22Rv1 (cell line): ENCODE data around the gene TM4SF20.

Source experiments
- H3K27ac ChIP-seq: fragments of 450-650 bp; 2 replicates; pipeline ENCODE4 v1.5.1; 2017
- ZFX ChIP-seq: fragments of 450-650 bp; IDR thresholded peaks from 2 replicates; pipeline ENCODE4 v1.6.1; 2017; ENCODE audit warnings: antibody characterized with exemption, borderline replicate concordance
- TF ChIP-seq, protein P1 (sequence below): fragments of 450-650 bp; IDR thresholded peaks from 2 replicates; pipeline ENCODE4 v1.5.1; 2017; ENCODE audit warnings: mild to moderate bottlenecking

The TM4SF20 gene

DNA sequence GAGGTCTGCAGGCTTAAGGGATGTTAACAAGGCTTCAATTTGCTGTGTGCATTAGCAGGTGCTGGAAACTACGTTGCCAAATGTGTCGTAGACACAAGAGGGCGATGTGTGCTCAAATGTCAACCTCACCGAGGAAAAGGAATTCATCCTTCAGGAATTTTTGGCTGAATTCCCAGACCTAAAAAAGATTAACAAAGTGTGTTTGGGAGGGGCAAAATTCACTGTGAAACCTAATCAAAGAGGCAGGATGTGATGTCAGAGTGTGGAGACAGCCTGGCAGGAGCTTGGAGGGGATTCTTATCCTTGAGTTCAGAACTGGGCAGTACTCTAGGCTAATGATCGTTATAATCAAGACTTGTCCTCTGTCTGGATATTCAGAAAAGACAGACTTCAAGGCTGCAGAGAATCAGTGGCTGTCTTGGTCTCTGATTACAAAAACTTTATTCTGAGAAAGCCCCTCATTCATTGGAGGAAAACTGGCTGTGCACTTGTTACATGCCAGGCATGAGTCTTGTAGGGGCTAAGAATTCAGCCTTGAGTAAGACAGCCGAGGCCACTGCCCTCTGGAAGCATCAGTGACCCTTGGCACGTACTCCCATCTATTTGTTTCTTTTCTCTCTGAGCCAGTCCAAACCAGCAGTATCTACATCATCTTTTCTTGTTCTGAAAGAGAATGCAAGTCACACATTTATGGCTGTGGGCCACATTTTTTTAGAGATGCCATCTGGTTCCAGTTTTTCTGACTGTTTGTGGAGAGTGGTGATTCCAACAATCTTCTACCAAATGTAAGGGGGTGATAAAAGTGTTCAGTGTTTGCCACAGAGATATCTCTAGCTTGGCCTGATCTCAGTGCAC lies 27.3 kb upstream of the TM4SF20 start:
- peak overlapping the region; percentile 31 for H3K27ac ChIP-seq

DNA sequence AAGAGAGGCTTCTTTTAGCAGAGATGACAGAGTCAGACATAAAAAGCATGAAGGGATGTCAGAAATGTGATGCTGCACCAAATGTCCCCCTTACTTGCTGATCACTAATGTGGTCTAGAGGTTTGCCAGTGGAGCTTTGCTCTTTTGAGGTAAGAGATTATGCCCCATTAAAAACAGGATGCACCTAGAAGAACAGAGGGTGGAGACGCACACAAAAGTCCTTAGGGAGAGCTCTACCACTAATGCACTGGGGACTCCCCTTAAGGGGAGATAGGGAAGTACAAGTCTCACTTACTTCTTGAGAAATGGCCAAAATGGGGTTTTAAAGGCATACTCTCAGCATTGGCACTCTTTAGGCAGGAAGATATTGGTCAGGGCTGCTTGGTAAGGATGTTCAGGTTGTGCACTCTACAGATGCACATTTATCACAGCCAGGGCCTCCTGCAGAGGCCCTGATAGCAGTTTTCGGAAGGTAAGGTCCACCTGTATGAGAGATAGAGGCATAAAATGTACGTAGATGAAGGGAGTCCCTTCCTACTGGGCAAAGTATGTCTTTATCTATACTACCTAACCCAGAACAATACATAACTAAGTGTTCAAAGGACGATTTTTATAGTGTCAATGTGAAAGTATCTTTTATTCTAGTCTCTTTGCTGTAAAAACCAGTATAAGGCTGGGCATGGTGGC lies 25.6 kb upstream of the TM4SF20 start:
- TF ChIP-seq ZFX = no peak
- TF ChIP-seq, protein P1, sequence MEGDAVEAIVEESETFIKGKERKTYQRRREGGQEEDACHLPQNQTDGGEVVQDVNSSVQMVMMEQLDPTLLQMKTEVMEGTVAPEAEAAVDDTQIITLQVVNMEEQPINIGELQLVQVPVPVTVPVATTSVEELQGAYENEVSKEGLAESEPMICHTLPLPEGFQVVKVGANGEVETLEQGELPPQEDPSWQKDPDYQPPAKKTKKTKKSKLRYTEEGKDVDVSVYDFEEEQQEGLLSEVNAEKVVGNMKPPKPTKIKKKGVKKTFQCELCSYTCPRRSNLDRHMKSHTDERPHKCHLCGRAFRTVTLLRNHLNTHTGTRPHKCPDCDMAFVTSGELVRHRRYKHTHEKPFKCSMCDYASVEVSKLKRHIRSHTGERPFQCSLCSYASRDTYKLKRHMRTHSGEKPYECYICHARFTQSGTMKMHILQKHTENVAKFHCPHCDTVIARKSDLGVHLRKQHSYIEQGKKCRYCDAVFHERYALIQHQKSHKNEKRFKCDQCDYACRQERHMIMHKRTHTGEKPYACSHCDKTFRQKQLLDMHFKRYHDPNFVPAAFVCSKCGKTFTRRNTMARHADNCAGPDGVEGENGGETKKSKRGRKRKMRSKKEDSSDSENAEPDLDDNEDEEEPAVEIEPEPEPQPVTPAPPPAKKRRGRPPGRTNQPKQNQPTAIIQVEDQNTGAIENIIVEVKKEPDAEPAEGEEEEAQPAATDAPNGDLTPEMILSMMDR = no peak
- H3K27ac ChIP-seq = no peak overlapping the region

More for the DNA sequence above, 27.3 kb upstream of the TM4SF20 start:
- TF ChIP-seq ZFX = no peak
- TF ChIP-seq, protein P1 = peak; percentile 82

DNA sequence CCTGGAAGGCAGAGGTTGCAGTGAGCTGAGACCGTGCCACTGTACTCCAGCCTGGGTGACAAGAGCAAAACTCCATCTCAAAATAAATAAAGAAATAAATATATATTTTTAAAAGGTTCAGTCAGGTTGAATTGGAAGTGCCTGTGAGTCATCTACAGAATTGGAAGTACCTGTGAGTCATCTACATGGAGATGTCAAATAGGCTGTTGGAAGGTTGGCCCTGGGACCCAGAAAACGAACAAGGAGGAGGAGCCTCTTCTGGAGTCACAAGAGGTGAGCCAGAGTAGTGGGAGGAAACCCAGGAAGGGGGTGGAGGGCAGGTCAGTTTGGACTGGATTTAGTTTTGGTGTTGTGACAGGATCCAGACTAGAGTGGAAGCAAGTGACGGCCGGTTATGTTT lies 23.9 kb upstream of the TM4SF20 start:
- TF ChIP-seq ZFX = no peak
- TF ChIP-seq, protein P1 = no peak
- no peak overlapping the region for H3K27ac ChIP-seq

DNA sequence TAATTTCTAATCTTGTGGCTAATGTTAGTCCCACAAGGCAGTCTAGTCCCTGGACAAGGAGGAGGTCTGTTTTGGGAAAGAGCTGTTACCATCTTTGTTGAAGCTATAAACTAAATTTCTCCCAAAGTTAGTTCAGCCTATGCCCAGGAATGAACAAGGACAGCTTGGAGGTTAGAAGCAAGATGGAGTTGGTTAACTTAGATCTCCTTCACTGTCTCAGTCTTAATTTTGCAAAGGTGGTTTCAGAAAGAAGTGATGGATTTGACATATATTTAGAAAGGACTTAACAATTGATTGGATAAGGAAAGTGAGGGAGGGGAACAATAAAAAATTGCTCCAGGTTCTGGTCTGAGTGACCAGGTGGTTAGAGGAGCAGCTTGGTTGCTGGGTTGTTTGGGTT lies 23.2 kb upstream of the TM4SF20 start:
- H3K27ac ChIP-seq = no peak overlapping the region
- TF ChIP-seq, protein P1 = no peak
- TF ChIP-seq ZFX = no peak

DNA sequence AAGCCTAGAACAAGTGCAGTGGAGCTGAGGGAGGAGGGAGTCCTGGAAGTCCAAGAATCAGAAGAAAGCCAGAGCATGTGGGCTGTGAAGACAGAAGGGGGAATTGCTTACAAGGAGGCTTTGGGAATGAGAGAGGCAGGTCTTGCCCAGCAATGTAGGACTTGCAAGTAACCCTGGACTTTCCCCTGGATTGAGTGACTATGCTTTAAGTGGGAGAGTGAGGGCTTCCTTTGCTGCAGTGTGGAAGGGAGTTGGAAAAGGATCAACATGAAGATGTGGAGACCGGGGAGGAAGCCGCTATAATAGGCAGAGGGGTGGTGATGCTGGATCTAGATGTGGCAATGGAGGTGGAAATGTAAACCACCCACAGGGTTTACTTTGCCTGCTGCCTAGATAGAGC lies 22.4 kb upstream of the TM4SF20 start:
- no peak for TF ChIP-seq ZFX
- TF ChIP-seq, protein P1 = no peak
- no peak overlapping the region for H3K27ac ChIP-seq

DNA sequence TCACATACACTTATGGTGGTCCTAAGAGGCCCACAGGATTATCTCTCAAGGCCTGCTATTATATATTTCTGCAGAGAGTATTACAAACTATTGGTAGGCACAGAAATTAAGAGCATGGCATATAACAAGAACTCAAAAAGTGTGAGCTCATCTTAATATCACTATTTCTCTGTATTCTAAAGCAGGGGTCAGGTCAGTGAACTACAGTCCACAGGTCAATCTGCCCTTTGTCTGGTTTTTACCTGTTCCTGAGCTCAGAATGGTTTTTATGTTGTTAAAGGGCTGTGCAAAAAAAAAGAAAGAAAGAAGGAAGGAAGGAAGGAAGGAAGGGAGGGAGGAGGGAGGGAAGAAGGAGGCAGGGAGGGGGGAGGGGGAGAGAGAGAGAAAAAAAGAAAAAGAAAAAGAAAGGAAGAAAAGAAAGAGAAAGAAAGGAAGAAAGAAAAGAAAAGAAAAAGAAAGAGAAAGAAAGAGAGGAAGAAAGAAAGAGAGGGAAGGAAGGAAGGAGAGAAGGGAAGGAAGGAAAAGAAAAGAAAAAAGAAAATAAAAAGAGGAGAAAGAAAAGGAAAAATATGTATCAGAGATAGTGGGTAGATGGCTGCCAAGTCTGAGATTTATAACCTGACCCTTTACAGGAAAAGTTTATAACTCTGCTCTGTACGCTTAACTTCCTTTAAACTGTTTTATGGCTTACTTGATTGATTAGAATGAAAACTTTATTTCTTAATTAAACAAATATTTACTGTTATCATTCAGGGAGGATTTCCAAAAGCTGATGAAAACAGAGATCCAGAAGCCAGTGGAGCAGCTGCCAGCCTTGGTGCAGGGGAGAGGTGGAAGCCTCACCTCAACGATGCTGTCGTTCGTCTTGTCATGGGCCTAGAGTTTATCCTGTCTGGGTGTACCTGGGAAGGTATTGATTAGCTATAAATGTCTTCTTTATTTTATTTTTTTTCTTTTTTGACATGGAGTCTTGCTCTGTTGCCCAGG lies 19.9 kb upstream of the TM4SF20 start:
- TF ChIP-seq ZFX = no peak
- TF ChIP-seq, protein P1 = no peak
- H3K27ac ChIP-seq = no peak overlapping the region
